ENCODE data around the gene ADARB2.

ADARB2 gene

GRCh38 chr10:1187151-1187854 lies 550.0 kb downstream of the ADARB2 start:
- no peak for DNase-seq (ENCODE audit: low spot score)

- no peak for DNase-seq (ENCODE audit: low spot score)
These were observed 550.7 kb downstream of the ADARB2 start for GRCh38 chr10:1186683-1186990.

- no peak for DNase-seq (ENCODE audit: low spot score)
These were observed 551.2 kb downstream of the ADARB2 start for GRCh38 chr10:1185911-1186682.

GRCh38 chr10:1184541-1185430 lies 552.5 kb downstream of the ADARB2 start:
- DNase-seq (ENCODE audit: low spot score): no peak

- no peak for DNase-seq (ENCODE audit: low spot score)
These were observed 553.6 kb downstream of the ADARB2 start for GRCh38 chr10:1183701-1184100.

GRCh38 chr10:1183033-1183396 lies 554.3 kb downstream of the ADARB2 start:
- DNase-seq (ENCODE audit: low spot score): no peak

- no peak for DNase-seq (ENCODE audit: low spot score)
These were observed 554.9 kb downstream of the ADARB2 start for GRCh38 chr10:1182280-1183032.

- DNase-seq (ENCODE audit: low spot score): no peak
These were observed 556.5 kb downstream of the ADARB2 start for GRCh38 chr10:1180836-1181235.

- DNase-seq (ENCODE audit: low spot score): no peak
These were observed 557.1 kb downstream of the ADARB2 start for GRCh38 chr10:1180071-1180730.

GRCh38 chr10:1179346-1180070 lies 557.8 kb downstream of the ADARB2 start:
- DNase-seq (ENCODE audit: low spot score): no peak

GRCh38 chr10:1178506-1178905 lies 558.8 kb downstream of the ADARB2 start:
- DNase-seq (ENCODE audit: low spot score): no peak

GRCh38 chr10:1177936-1178335 lies 559.4 kb downstream of the ADARB2 start:
- no peak for DNase-seq (ENCODE audit: low spot score)

GRCh38 chr10:1175956-1176565 lies 561.3 kb downstream of the ADARB2 start:
- no peak for DNase-seq (ENCODE audit: low spot score)

- DNase-seq (ENCODE audit: low spot score): no peak
These were observed 563.3 kb downstream of the ADARB2 start for GRCh38 chr10:1174022-1174421.

GRCh38 chr10:1173091-1173490 lies 564.2 kb downstream of the ADARB2 start:
- no peak for DNase-seq (ENCODE audit: low spot score)

- DNase-seq (ENCODE audit: low spot score): no peak
These were observed 564.9 kb downstream of the ADARB2 start for GRCh38 chr10:1172256-1172984.

GRCh38 chr10:1171586-1171985 lies 565.7 kb downstream of the ADARB2 start:
- DNase-seq (ENCODE audit: low spot score): no peak

GRCh38 chr10:1171182-1171581 lies 566.1 kb downstream of the ADARB2 start:
- no peak for DNase-seq (ENCODE audit: low spot score)

GRCh38 chr10:1170867-1171180 lies 566.5 kb downstream of the ADARB2 start:
- no peak for DNase-seq (ENCODE audit: low spot score)

All from GM03348 (cell line).